ENCODE measurements around the gene PDE4A. TPM values are rescaled to one million over a fixed set of nuclear protein-coding genes. Genes with fewer than 3 reads are reported as not detected.

The PDE4A gene
- total and polyA plus RNA-seq, 8 donors = 2.3 to 30.7 (median 10.0) TPM

GRCh38 chr19:10388957-10389356 is 31.4 kb upstream of the PDE4A start:
- Histone ChIP-seq H3K27me3 (peaks cover 0 to 6% (median 0%) of the 10 kb centered on the region in 3 donors), H3K9me3 (no peaks in the 10 kb centered on the region), H3K4me3 (no peak overlapping the region), H3K27ac (no peak overlapping the region), H3K36me3 (peaks cover 28 to 40% (median 32%) of the 10 kb centered on the region in 4 donors), H3K4me1 (peaks cover 5 to 9% (median 8%) of the 10 kb centered on the region in 4 donors)
- intact Hi-C loops (cut with DNase I; ENCODE audit: low total_unique reads) = no loop called here
- DNase-seq = peak; percentile 93
- peak in 1 of 3 donors; percentile 74 for TF ChIP-seq POLR2AphosphoS5 (IDR thresholded peaks at IDR 0.05)
- no peak for TF ChIP-seq EP300 (IDR thresholded peaks at IDR 0.05)
- no peak for TF ChIP-seq POLR2A (IDR thresholded peaks at IDR 0.05)
- TF ChIP-seq CTCF (IDR thresholded peaks at IDR 0.05) = peak in 6 of 7 experiments; percentile 50 to 94 (median 92)
- WGBS, 5 donors = 0% methylated on average over 3 of the region's 3 CpGs

- Histone ChIP-seq H3K9me3 (no peaks in the 10 kb centered on the region), H3K36me3 (peaks cover 37 to 49% (median 41%) of the 10 kb centered on the region in 4 donors), H3K4me1 (peaks cover 5 to 9% (median 8%) of the 10 kb centered on the region in 4 donors), H3K4me3 (no peak overlapping the region), H3K27ac (no peak overlapping the region), H3K27me3 (peaks cover 0 to 6% (median 0%) of the 10 kb centered on the region in 3 donors)
- no peak for TF ChIP-seq POLR2A (IDR thresholded peaks at IDR 0.05)
- TF ChIP-seq CTCF (IDR thresholded peaks at IDR 0.05) = peak in 1 of 7 experiments; percentile 11
- no peak for DNase-seq
- WGBS, 5 donors = 52 to 59% (median 55%) methylated on average over 12 of the region's 12 CpGs
- intact Hi-C loops (cut with DNase I; ENCODE audit: low total_unique reads) = loop anchor here (5.0 to 10.0 kb wide), 2 partner anchors 123 to 455 kb away; partner anchors contain the start of gene OLFM2
These were observed 30.5 kb upstream of the PDE4A start for GRCh38 chr19:10389863-10390262.

- WGBS, 5 donors = 40 to 58% (median 52%) methylated on average over 9 of the region's 9 CpGs
- TF ChIP-seq POLR2AphosphoS5 (IDR thresholded peaks at IDR 0.05) = peak in 1 of 3 donors; percentile 48
- no peak for TF ChIP-seq POLR2A (IDR thresholded peaks at IDR 0.05)
- TF ChIP-seq CTCF (IDR thresholded peaks at IDR 0.05) = peak in 5 of 7 experiments; percentile 77 to 86 (median 80)
- no peak for TF ChIP-seq EP300 (IDR thresholded peaks at IDR 0.05)
- Histone ChIP-seq H3K4me1 (peaks cover 5 to 9% (median 8%) of the 10 kb centered on the region in 4 donors), H3K4me3 (no peak overlapping the region), H3K27me3 (peaks cover 0 to 6% (median 0%) of the 10 kb centered on the region in 3 donors), H3K27ac (no peak overlapping the region), H3K9me3 (no peaks in the 10 kb centered on the region), H3K36me3 (peaks cover 47 to 58% (median 51%) of the 10 kb centered on the region in 4 donors)
- DNase-seq = peak; percentile 79 to 89
- intact Hi-C loops (cut with DNase I; ENCODE audit: low total_unique reads) = loop anchor here (5.0 to 10.0 kb wide), 2 partner anchors 123 to 456 kb away; partner anchors contain the start of gene OLFM2
These were observed 29.6 kb upstream of the PDE4A start for GRCh38 chr19:10390652-10391286.

GRCh38 chr19:10392120-10392519 is 28.2 kb upstream of the PDE4A start:
- Histone ChIP-seq H3K36me3 (peaks cover 47 to 71% (median 63%) of the 10 kb centered on the region in 4 donors), H3K27ac (no peak overlapping the region), H3K27me3 (no peaks in the 10 kb centered on the region), H3K4me1 (peaks cover 5 to 9% (median 8%) of the 10 kb centered on the region in 4 donors), H3K9me3 (no peaks in the 10 kb centered on the region), H3K4me3 (no peak overlapping the region)
- intact Hi-C loops (cut with DNase I; ENCODE audit: low total_unique reads) = loop anchor here (5.0 to 10.0 kb wide), 2 partner anchors 125 to 457 kb away; partner anchors contain the start of gene OLFM2
- WGBS, 5 donors = 79 to 88% (median 85%) methylated on average over 6 of the region's 6 CpGs
- DNase-seq = no peak
- TF ChIP-seq CTCF (IDR thresholded peaks at IDR 0.05) (no peak), POLR2AphosphoS5 (IDR thresholded peaks at IDR 0.05) (no peak), POLR2A (IDR thresholded peaks at IDR 0.05) (no peak), EP300 (IDR thresholded peaks at IDR 0.05) (no peak)
